Memory B cell (primary cell): ENCODE measurements around the gene GPR183.

ENCODE experiments used
- ATAC-seq: fragments of 150-1000 bp; cut with Tn5 transposase; 2 replicates; pipeline ENCODE4 v1.10.0; 2021; ENCODE audit warnings: low read depth, mild to moderate bottlenecking, moderate library complexity
- DNase-seq, 2 donors: peaks; one replicate each; pipeline ENCODE4 v3.0.0; 2022; ENCODE audit warnings: low spot score in 2 of 2
- H3K27ac Mint-ChIP-seq: one replicate; pipeline ENCODE4 v1.8.0; 2022; ENCODE audit warnings: mild to moderate bottlenecking, moderate library complexity, mixed read lengths
- H3K27me3 Mint-ChIP-seq: one replicate; pipeline ENCODE4 v1.8.0; 2022; ENCODE audit warnings: mixed read lengths
- H3K36me3 Mint-ChIP-seq: one replicate; pipeline ENCODE4 v1.8.0; 2022; ENCODE audit warnings: mild to moderate bottlenecking, mixed read lengths
- H3K4me1 Mint-ChIP-seq: one replicate; pipeline ENCODE4 v1.8.0; 2022; ENCODE audit warnings: mixed read lengths
- H3K4me3 Mint-ChIP-seq: one replicate; pipeline ENCODE4 v1.8.0; 2022; ENCODE audit warnings: mild to moderate bottlenecking, moderate library complexity, mixed read lengths
- H3K9me3 Mint-ChIP-seq: one replicate; pipeline ENCODE4 v1.8.0; 2022; ENCODE audit warnings: mixed read lengths

Gene GPR183

GRCh38 chr13:99307247-99307646, at the start of gene GPR183:
Gene GPR183 (minus strand): TSS chr13:99307399. CDS start chr13:99296145, 11,254 bp downstream.
- H3K4me1 Mint-ChIP-seq: peaks cover 32% of the 10 kb centered on the region
- H3K9me3 Mint-ChIP-seq: no peaks in the 10 kb centered on the region
- peak; percentile 79 for ATAC-seq
- peak in 1 of 2 donors; percentile 80 for DNase-seq
- H3K36me3 Mint-ChIP-seq: peaks cover 34% of the 10 kb centered on the region
- peak within 1 kb of the TSS; percentile 97 for H3K4me3 Mint-ChIP-seq
- no peaks in the 10 kb centered on the region for H3K27me3 Mint-ChIP-seq
- H3K27ac Mint-ChIP-seq: peak within 1 kb of the TSS; percentile 87

- peaks cover 18% of the 10 kb centered on the region for H3K36me3 Mint-ChIP-seq
- ATAC-seq: peak; percentile 78
- peaks cover 72% of the 10 kb centered on the region for H3K4me1 Mint-ChIP-seq
- H3K4me3 Mint-ChIP-seq: peak overlapping the region; percentile 72
- H3K27me3 Mint-ChIP-seq: no peaks in the 10 kb centered on the region
- DNase-seq: peak; percentile 71 to 74
- peak overlapping the region; percentile 100 for H3K27ac Mint-ChIP-seq
- no peaks in the 10 kb centered on the region for H3K9me3 Mint-ChIP-seq
Observed at GRCh38 chr13:99356262-99357091, 49.3 kb upstream of the GPR183 start.

GRCh38 chr13:99356012-99356261, 48.7 kb upstream of the GPR183 start:
- Mint-ChIP-seq H3K4me3 (peak overlapping the region; percentile 72), H3K27me3 (no peaks in the 10 kb centered on the region), H3K36me3 (peaks cover 15% of the 10 kb centered on the region), H3K27ac (peak overlapping the region; percentile 100), H3K9me3 (no peaks in the 10 kb centered on the region), H3K4me1 (peaks cover 69% of the 10 kb centered on the region)
- DNase-seq (no peak), ATAC-seq (peak; percentile 3)

GRCh38 chr13:99355267-99356011, 48.2 kb upstream of the GPR183 start:
- no peaks in the 10 kb centered on the region for H3K27me3 Mint-ChIP-seq
- peaks cover 68% of the 10 kb centered on the region for H3K4me1 Mint-ChIP-seq
- H3K4me3 Mint-ChIP-seq: peak overlapping the region; percentile 72
- no peaks in the 10 kb centered on the region for H3K9me3 Mint-ChIP-seq
- ATAC-seq: no peak
- peak overlapping the region; percentile 100 for H3K27ac Mint-ChIP-seq
- peaks cover 13% of the 10 kb centered on the region for H3K36me3 Mint-ChIP-seq
- no peak for DNase-seq

GRCh38 chr13:99354371-99354951, 47.3 kb upstream of the GPR183 start:
- Mint-ChIP-seq H3K27ac (peak overlapping the region; percentile 100), H3K4me3 (peak overlapping the region; percentile 73), H3K9me3 (no peaks in the 10 kb centered on the region), H3K36me3 (peaks cover 16% of the 10 kb centered on the region), H3K27me3 (no peaks in the 10 kb centered on the region), H3K4me1 (peaks cover 59% of the 10 kb centered on the region)
- peak in 1 of 2 donors; percentile 42 for DNase-seq
- peak; percentile 22 for ATAC-seq

- ATAC-seq (no peak), DNase-seq (no peak)
- H3K27ac Mint-ChIP-seq: peak overlapping the region; percentile 100
- peaks cover 56% of the 10 kb centered on the region for H3K4me1 Mint-ChIP-seq
- no peaks in the 10 kb centered on the region for H3K9me3 Mint-ChIP-seq
- H3K27me3 Mint-ChIP-seq: no peaks in the 10 kb centered on the region
- H3K36me3 Mint-ChIP-seq: peaks cover 20% of the 10 kb centered on the region
- peak overlapping the region; percentile 73 for H3K4me3 Mint-ChIP-seq
Observed at GRCh38 chr13:99353836-99354235, 46.6 kb upstream of the GPR183 start.

- H3K27me3 Mint-ChIP-seq: no peaks in the 10 kb centered on the region
- peak overlapping the region; percentile 100 for H3K27ac Mint-ChIP-seq
- H3K9me3 Mint-ChIP-seq: no peaks in the 10 kb centered on the region
- peaks cover 54% of the 10 kb centered on the region for H3K4me1 Mint-ChIP-seq
- DNase-seq (no peak), ATAC-seq (no peak)
- H3K36me3 Mint-ChIP-seq: peaks cover 22% of the 10 kb centered on the region
- no peak overlapping the region for H3K4me3 Mint-ChIP-seq
Observed at GRCh38 chr13:99353246-99353600, 46.0 kb upstream of the GPR183 start.

GRCh38 chr13:99352351-99353245, 45.4 kb upstream of the GPR183 start:
- peak overlapping the region; percentile 100 for H3K27ac Mint-ChIP-seq
- ATAC-seq: no peak
- H3K27me3 Mint-ChIP-seq: no peaks in the 10 kb centered on the region
- H3K4me1 Mint-ChIP-seq: peaks cover 55% of the 10 kb centered on the region
- no peaks in the 10 kb centered on the region for H3K9me3 Mint-ChIP-seq
- no peak for DNase-seq
- H3K4me3 Mint-ChIP-seq: peak overlapping the region; percentile 27
- peaks cover 21% of the 10 kb centered on the region for H3K36me3 Mint-ChIP-seq

GRCh38 chr13:99351772-99352171, 44.6 kb upstream of the GPR183 start:
- H3K27ac Mint-ChIP-seq: peak overlapping the region; percentile 100
- peaks cover 59% of the 10 kb centered on the region for H3K4me1 Mint-ChIP-seq
- no peaks in the 10 kb centered on the region for H3K27me3 Mint-ChIP-seq
- H3K9me3 Mint-ChIP-seq: no peaks in the 10 kb centered on the region
- H3K4me3 Mint-ChIP-seq: no peak overlapping the region
- ATAC-seq (no peak), DNase-seq (no peak)
- H3K36me3 Mint-ChIP-seq: peaks cover 20% of the 10 kb centered on the region

GRCh38 chr13:99350191-99350590, 43.0 kb upstream of the GPR183 start:
- peaks cover 28% of the 10 kb centered on the region for H3K36me3 Mint-ChIP-seq
- ATAC-seq: no peak
- DNase-seq: no peak
- no peaks in the 10 kb centered on the region for H3K9me3 Mint-ChIP-seq
- peaks cover 56% of the 10 kb centered on the region for H3K4me1 Mint-ChIP-seq
- peak overlapping the region; percentile 100 for H3K27ac Mint-ChIP-seq
- H3K4me3 Mint-ChIP-seq: no peak overlapping the region
- H3K27me3 Mint-ChIP-seq: no peaks in the 10 kb centered on the region

- Mint-ChIP-seq H3K4me3 (peak overlapping the region; percentile 27), H3K4me1 (peaks cover 50% of the 10 kb centered on the region)
- DNase-seq: no peak
Observed at GRCh38 chr13:99347911-99348451, 40.8 kb upstream of the GPR183 start.

GRCh38 chr13:99347335-99347878, 40.2 kb upstream of the GPR183 start:
- H3K9me3 Mint-ChIP-seq: no peaks in the 10 kb centered on the region
- H3K4me1 Mint-ChIP-seq: peaks cover 47% of the 10 kb centered on the region
- H3K27me3 Mint-ChIP-seq: no peaks in the 10 kb centered on the region
- ATAC-seq (no peak), DNase-seq (no peak)
- peaks cover 34% of the 10 kb centered on the region for H3K36me3 Mint-ChIP-seq
- H3K27ac Mint-ChIP-seq: peak overlapping the region; percentile 100
- peak overlapping the region; percentile 27 for H3K4me3 Mint-ChIP-seq

More at GRCh38 chr13:99347911-99348451, 40.8 kb upstream of the GPR183 start:
- peak overlapping the region; percentile 100 for H3K27ac Mint-ChIP-seq
- H3K27me3 Mint-ChIP-seq: no peaks in the 10 kb centered on the region
- H3K9me3 Mint-ChIP-seq: no peaks in the 10 kb centered on the region
- H3K36me3 Mint-ChIP-seq: peaks cover 33% of the 10 kb centered on the region
- ATAC-seq: peak; percentile 68
